Keratinocyte (primary cell): ENCODE results near the gene FOCAD. TPM values are rescaled to one million over a fixed set of nuclear protein-coding genes. Genes with fewer than 3 reads are reported as not detected.

ENCODE experiments used
- DNase-seq: peaks from one replicate; pipeline ENCODE4 v3.0.0-alpha.2; 2011; ENCODE audit warnings: low read depth, missing footprints, low spot score
- FAIRE-seq: peaks from 2 replicates; lab custom pipeline; 2011; peaks lifted over from hg19 to GRCh38; lab: Jason Lieb, UNC
- H2AFZ ChIP-seq: 2 replicates; pipeline ENCODE4 v1.6.0; 2012; ENCODE audit warnings: low read length, control low read depth, inconsistent platforms; ENCODE audit not compliant: control insufficient read depth
- H3K27ac ChIP-seq: 2 replicates; pipeline ENCODE4 v1.5.1; 2011; ENCODE audit warnings: low read length; ENCODE audit not compliant: control insufficient read depth, insufficient read depth
- H3K27me3 ChIP-seq: 3 replicates; pipeline ENCODE4 v1.6.0; 2011; ENCODE audit warnings: low read length; ENCODE audit not compliant: control insufficient read depth, insufficient read depth; ENCODE audit errors: extremely low read depth
- H3K36me3 ChIP-seq, 2 experiments: 2 replicates in 1 of 2; 3 replicates in 1 of 2; pipeline ENCODE4 v1.5.1; 2011; ENCODE audit warnings: low read length in 2 of 2, mild to moderate bottlenecking in 1 of 2; ENCODE audit not compliant: control insufficient read depth in 2 of 2, insufficient read depth in 2 of 2; ENCODE audit errors: extremely low read depth in 1 of 2
- H3K4me1 ChIP-seq: 3 replicates; pipeline ENCODE4 v1.5.1; 2011; ENCODE audit warnings: low read length; ENCODE audit not compliant: control insufficient read depth, insufficient read depth; ENCODE audit errors: extremely low read depth
- H3K4me2 ChIP-seq: 3 replicates; pipeline ENCODE4 v1.6.0; 2011; ENCODE audit warnings: low read depth, low read length; ENCODE audit not compliant: control insufficient read depth, insufficient read depth; ENCODE audit errors: extremely low read depth
- H3K4me3 ChIP-seq, 3 experiments: fragments of 200-600 bp in 1 of 3; sonication (generic) in 1 of 3; 2 replicates in 2 of 3; 3 replicates in 1 of 3; pipeline ENCODE4 v1.5.1; 2011 to 2016; ENCODE audit warnings: low read length in 3 of 3, mild to moderate bottlenecking in 3 of 3, control low read depth in 2 of 3, inconsistent platforms in 1 of 3, low read depth in 1 of 3, mixed read lengths in 1 of 3, mixed run types in 1 of 3, moderate library complexity in 1 of 3; ENCODE audit not compliant: control insufficient read depth in 2 of 3, insufficient read depth in 2 of 3; ENCODE audit errors: extremely low read depth in 1 of 3
- H3K79me2 ChIP-seq: 2 replicates; pipeline ENCODE4 v1.6.0; 2012; ENCODE audit warnings: low read length; ENCODE audit not compliant: control insufficient read depth, insufficient read depth
- H3K9ac ChIP-seq: 3 replicates; pipeline ENCODE4 v1.6.0; 2011; ENCODE audit warnings: low read length; ENCODE audit not compliant: control insufficient read depth, insufficient read depth; ENCODE audit errors: extremely low read depth
- H3K9me1 ChIP-seq: 3 replicates; pipeline ENCODE4 v1.6.0; 2011; ENCODE audit warnings: low read length; ENCODE audit not compliant: control insufficient read depth, insufficient read depth; ENCODE audit errors: extremely low read depth
- H3K9me3 ChIP-seq: 2 replicates; pipeline ENCODE4 v1.5.1; 2012; ENCODE audit warnings: low read depth, low read length; ENCODE audit not compliant: control insufficient read depth
- H4K20me1 ChIP-seq: 3 replicates; pipeline ENCODE4 v1.6.0; 2011; ENCODE audit warnings: low read length; ENCODE audit not compliant: control insufficient read depth, insufficient read depth; ENCODE audit errors: extremely low read depth
- EZH2 ChIP-seq: IDR thresholded peaks from one replicate; pipeline ENCODE4 v1.6.1; 2012; ENCODE audit warnings: inconsistent platforms, mild to moderate bottlenecking, low read length, moderate library complexity
- dilution Hi-C: fragments of 300-500 bp; cut with MboI; formaldehyde crosslinking; loops from one replicate; pipeline ENCODE4 v1.7.0; 2020; ENCODE audit warnings: low sequenced_read_pairs; ENCODE audit not compliant: extremely low pct_ligation_motif_present
- polyA plus RNA-seq, 5 experiments: library from polyadenylated mRNA; depleted of rRNA in 3 of 5; stranded (reverse) in 3 of 5; stranded (forward) in 1 of 5; unstranded in 1 of 5; fragments of >200 nt; gene quantifications; 1 replicate in 1 of 5; 2 replicates in 3 of 5; 3 replicates in 1 of 5; pipeline versions ENCODE4 v1.2.1 to v1.2.3, GENCODE V29; 2011 to 2012; ENCODE audit warnings: missing spikeins in 2 of 5, low read depth in 1 of 5, low replicate concordance in 1 of 5
- TF ChIP-seq, protein P1 (sequence below), 3 experiments: IDR thresholded peaks in 1 of 3; conservative IDR thresholded peaks in 1 of 3; optimal IDR thresholded peaks in 1 of 3; 2 replicates in 2 of 3; 3 replicates in 1 of 3; pipeline versions ENCODE3 to v1.5.1; 2011; ENCODE audit warnings: low read length in 3 of 3, mild to moderate bottlenecking in 3 of 3, moderate library complexity in 2 of 3, control low read depth in 1 of 3, inconsistent platforms in 1 of 3; ENCODE audit not compliant: insufficient read depth in 2 of 3; ENCODE audit errors: extremely low read depth in 1 of 3

Gene FOCAD
- polyA plus RNA-seq, 1 donor (not counting 4 experiments of a cell fraction or from before 2014, with no cell fraction given), result 33.1 TPM

DNA sequence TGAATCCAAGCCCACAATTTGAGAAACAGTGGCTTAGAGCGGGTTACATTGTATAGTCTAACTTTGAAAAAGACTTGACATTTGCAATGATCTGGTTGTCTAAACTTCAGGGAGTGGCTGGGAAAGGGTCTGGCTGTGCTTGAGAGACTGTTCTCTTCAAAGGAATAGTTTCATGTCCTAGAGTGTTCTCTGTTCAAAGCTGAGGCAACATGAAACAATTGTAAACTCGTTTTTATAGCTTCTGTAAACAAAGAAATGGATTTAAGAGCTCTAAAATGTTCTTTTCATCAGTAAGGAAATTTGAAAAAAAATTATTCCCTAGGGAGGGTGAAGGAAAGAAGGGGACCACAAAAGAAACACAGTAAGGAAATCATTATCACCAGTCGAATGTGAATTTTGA is 41.6 kb downstream of the FOCAD start:
- FAIRE-seq (no peak), DNase-seq (no peak)
- dilution Hi-C loops, result no loop called here
- H3K4me3 ChIP-seq, result no peak overlapping the region
- H3K9me1 ChIP-seq, result no peaks in the 10 kb centered on the region
- no peaks in the 10 kb centered on the region for H4K20me1 ChIP-seq
- H3K27me3 ChIP-seq, result no peaks in the 10 kb centered on the region
- no peak overlapping the region for H3K4me2 ChIP-seq
- no peak for TF ChIP-seq EZH2
- no peak overlapping the region for H2AFZ ChIP-seq
- no peaks in the 10 kb centered on the region for H3K79me2 ChIP-seq
- no peak overlapping the region for H3K27ac ChIP-seq
- peaks cover 8% of the 10 kb centered on the region for H3K4me1 ChIP-seq
- no peaks in the 10 kb centered on the region for H3K36me3 ChIP-seq
- H3K9ac ChIP-seq, result no peak overlapping the region
- H3K9me3 ChIP-seq, result no peaks in the 10 kb centered on the region

DNA sequence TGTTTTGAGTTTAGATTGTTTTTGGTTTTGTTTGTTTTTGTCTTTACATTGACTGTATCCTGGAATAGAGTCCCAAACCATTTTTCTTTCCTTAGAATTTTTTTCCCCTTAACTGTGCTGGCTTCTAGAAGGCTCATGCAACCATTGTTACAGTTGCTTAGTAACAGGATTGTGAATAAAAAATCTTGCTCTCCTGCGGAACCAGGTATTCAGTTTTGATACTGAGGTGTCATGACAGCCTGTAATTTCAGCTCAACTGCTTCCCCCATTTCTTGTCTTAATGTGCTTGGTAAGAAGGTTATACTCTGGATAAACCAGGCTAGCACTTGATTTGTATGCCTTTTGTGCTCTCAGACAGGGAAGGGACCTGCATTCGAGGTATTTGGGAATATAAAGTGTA is 42.1 kb downstream of the FOCAD start:
- H3K4me3 ChIP-seq, result no peak overlapping the region
- no peaks in the 10 kb centered on the region for H3K9me3 ChIP-seq
- H3K27me3 ChIP-seq, result no peaks in the 10 kb centered on the region
- TF ChIP-seq EZH2, result no peak
- TF ChIP-seq, protein P1, sequence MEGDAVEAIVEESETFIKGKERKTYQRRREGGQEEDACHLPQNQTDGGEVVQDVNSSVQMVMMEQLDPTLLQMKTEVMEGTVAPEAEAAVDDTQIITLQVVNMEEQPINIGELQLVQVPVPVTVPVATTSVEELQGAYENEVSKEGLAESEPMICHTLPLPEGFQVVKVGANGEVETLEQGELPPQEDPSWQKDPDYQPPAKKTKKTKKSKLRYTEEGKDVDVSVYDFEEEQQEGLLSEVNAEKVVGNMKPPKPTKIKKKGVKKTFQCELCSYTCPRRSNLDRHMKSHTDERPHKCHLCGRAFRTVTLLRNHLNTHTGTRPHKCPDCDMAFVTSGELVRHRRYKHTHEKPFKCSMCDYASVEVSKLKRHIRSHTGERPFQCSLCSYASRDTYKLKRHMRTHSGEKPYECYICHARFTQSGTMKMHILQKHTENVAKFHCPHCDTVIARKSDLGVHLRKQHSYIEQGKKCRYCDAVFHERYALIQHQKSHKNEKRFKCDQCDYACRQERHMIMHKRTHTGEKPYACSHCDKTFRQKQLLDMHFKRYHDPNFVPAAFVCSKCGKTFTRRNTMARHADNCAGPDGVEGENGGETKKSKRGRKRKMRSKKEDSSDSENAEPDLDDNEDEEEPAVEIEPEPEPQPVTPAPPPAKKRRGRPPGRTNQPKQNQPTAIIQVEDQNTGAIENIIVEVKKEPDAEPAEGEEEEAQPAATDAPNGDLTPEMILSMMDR (optimal IDR thresholded peaks at IDR 0.05 in 1 of 3, IDR thresholded peaks at IDR 0.05 in 1 of 3, conservative IDR thresholded peaks at IDR 0.05 in 1 of 3; ENCODE audit: extremely low read depth in 1 of 3, insufficient read depth in 2 of 3, low read length in 3 of 3), result no peak
- dilution Hi-C loops, result no loop called here
- H4K20me1 ChIP-seq, result no peaks in the 10 kb centered on the region
- no peaks in the 10 kb centered on the region for H3K79me2 ChIP-seq
- H3K27ac ChIP-seq, result no peak overlapping the region
- no peaks in the 10 kb centered on the region for H3K9me1 ChIP-seq
- peaks cover 8% of the 10 kb centered on the region for H3K4me1 ChIP-seq
- DNase-seq (no peak), FAIRE-seq (no peak)
- no peaks in the 10 kb centered on the region for H3K36me3 ChIP-seq
- H3K9ac ChIP-seq, result no peak overlapping the region
- no peak overlapping the region for H2AFZ ChIP-seq
- no peak overlapping the region for H3K4me2 ChIP-seq
